DMS114 treated with DMSO at 0.1 percent for 48 hours (cell line): Measurements from ENCODE around the gene DNAJC5.
"Not testable (repeated sequence)": the region's sequence is repeated elsewhere in the genome, so short reads cannot be mapped to it uniquely, and the experiment has no call there.

Experiments used
- DNase-seq: peaks from one replicate; lab custom pipeline; 2025; ENCODE audit not compliant: unreplicated experiment; lab: John Stamatoyannopoulos, UW

The DNAJC5 gene

GRCh38 chr20:63894358-63895201 lies at the start of gene DNAJC5:
TSS of gene DNAJC5 (plus strand) at chr20:63895126. CDS start at chr20:63928346, 33,220 bp downstream.
- peak; percentile 65 for DNase-seq

- DNase-seq, result no peak
Observed at GRCh38 chr20:63846128-63846771, 48.7 kb upstream of the DNAJC5 start.

GRCh38 chr20:63846888-63847236 lies 48.1 kb upstream of the DNAJC5 start:
- DNase-seq, result no peak

GRCh38 chr20:63847237-63848002 lies 47.5 kb upstream of the DNAJC5 start:
- no peak for DNase-seq

GRCh38 chr20:63848003-63848911 lies 46.7 kb upstream of the DNAJC5 start:
- no peak for DNase-seq

- DNase-seq, result no peak
Observed at GRCh38 chr20:63850689-63851547, 44.0 kb upstream of the DNAJC5 start.

GRCh38 chr20:63851548-63851943 lies 43.4 kb upstream of the DNAJC5 start:
- DNase-seq, result not testable (repeated sequence)

GRCh38 chr20:63853733-63854068 lies 41.2 kb upstream of the DNAJC5 start:
- not testable (repeated sequence) for DNase-seq

GRCh38 chr20:63854069-63854765 lies 40.7 kb upstream of the DNAJC5 start:
- no peak for DNase-seq

- no peak for DNase-seq
Observed at GRCh38 chr20:63854766-63855362, 40.1 kb upstream of the DNAJC5 start.

GRCh38 chr20:63855363-63856097 lies 39.4 kb upstream of the DNAJC5 start:
- no peak for DNase-seq

- no peak for DNase-seq
Observed at GRCh38 chr20:63856098-63856511, 38.8 kb upstream of the DNAJC5 start.

- no peak for DNase-seq
Observed at GRCh38 chr20:63857764-63858392, 37.0 kb upstream of the DNAJC5 start.

- DNase-seq, result no peak
Observed at GRCh38 chr20:63858393-63859165, 36.3 kb upstream of the DNAJC5 start.

- no peak for DNase-seq
Observed at GRCh38 chr20:63859166-63859699, 35.7 kb upstream of the DNAJC5 start.

- DNase-seq, result no peak
Observed at GRCh38 chr20:63860325-63861051, 34.4 kb upstream of the DNAJC5 start.
